Stimulated activated CD8-positive, alpha-beta memory T cell treated with anti-CD3 and anti-CD28 coated beads, Interleukin-4, amount 100 ng/mL, for 24 hours (primary cell): ENCODE data around the gene APOA1.
"Not testable (repeated sequence)": the region's sequence is repeated elsewhere in the genome, so short reads cannot be mapped to it uniquely, and the experiment has no call there.

Source experiments
- DNase-seq: peaks from one replicate; pipeline ENCODE4 v3.0.0-alpha.2; 2020; ENCODE audit warnings: low read depth

The APOA1 gene

DNA sequence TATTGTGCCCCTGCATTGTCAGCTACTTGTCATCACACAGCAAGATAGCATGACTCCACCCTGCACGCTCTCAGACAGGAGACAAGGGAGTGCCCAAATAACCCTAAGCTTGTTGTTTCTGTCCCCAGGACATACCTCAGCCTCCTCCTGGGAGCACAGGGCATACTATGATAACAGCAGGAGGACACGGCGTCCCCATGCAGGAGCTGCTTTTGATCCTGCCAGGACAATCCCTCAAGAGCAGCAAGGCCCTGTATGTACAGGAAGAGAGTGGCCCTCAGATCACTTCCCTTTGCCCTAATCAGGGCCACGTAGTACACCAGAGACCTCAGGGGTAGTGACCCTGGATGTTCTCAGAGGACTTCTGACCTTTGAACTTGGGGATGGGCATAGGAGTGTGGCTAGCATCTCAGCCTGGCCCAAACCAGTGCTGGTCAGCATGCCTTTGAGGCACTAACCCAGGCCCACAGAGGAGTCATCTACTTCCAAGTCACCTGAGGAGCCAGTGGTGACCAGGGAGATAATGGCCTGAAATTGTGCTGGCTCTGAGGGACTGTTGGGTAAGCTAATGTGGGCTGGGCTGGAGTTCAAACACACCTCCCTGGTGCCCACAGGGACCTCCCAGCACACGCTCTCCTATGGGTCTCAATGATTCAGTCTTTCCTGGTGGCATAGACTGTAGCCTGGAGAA lies 23.5 kb downstream of the APOA1 start:
- no peak for DNase-seq

DNA sequence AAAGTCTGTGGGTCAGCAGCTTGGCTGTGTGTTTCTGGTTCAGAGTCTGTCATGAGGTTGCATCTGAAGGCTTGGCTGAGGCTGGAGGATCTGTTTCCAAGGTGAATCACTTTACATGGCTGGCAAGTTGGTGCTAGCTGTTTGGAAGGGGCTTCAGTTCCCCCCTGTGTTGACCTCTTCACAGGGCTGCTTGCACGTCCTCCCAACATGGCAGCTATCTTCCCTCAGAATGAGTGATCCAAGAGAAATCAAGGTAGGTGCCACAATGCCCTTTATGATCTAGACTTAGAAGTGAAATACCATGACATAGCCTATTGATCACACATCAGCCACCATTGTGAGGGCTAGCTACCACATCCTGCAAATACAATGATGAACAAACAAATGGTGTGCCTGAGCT lies 24.3 kb downstream of the APOA1 start:
- no peak for DNase-seq

DNA sequence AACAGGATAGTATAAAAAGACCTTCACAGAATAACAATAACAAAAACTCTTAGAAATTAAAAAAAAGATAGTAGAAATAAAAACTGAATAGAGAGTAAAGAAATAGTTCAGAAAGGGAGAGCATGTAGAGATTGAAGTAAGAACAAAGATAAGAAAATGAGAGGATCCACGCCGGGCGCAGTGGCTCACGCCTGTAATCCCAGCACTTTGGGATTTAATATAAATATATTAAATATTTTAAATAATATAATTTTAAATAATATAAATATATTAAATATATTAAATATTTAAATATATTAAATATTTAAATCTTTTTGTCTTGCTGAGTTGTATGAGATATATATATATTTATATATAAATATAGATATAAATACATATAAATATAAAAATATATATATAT lies 25.3 kb downstream of the APOA1 start:
- no peak for DNase-seq

DNA sequence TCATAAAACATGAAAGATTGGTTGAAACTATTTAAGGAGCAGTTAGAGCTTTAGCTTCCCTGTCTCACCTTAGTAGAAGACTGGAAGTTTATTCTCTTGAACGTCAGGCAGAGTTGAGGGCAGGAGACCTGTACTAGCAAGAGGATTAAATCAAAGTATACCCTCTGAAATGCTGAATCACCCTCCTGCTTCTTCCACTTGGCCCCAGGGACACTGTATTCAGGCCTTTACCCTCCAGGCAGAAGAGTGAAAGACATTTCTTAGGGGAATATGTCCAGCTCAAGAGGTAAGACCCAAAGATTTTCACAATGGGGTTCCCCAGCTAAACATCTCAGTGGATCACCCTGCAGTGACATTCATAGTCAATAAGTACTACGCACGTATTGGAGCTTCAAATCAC lies 26.2 kb downstream of the APOA1 start:
- DNase-seq, result no peak

DNA sequence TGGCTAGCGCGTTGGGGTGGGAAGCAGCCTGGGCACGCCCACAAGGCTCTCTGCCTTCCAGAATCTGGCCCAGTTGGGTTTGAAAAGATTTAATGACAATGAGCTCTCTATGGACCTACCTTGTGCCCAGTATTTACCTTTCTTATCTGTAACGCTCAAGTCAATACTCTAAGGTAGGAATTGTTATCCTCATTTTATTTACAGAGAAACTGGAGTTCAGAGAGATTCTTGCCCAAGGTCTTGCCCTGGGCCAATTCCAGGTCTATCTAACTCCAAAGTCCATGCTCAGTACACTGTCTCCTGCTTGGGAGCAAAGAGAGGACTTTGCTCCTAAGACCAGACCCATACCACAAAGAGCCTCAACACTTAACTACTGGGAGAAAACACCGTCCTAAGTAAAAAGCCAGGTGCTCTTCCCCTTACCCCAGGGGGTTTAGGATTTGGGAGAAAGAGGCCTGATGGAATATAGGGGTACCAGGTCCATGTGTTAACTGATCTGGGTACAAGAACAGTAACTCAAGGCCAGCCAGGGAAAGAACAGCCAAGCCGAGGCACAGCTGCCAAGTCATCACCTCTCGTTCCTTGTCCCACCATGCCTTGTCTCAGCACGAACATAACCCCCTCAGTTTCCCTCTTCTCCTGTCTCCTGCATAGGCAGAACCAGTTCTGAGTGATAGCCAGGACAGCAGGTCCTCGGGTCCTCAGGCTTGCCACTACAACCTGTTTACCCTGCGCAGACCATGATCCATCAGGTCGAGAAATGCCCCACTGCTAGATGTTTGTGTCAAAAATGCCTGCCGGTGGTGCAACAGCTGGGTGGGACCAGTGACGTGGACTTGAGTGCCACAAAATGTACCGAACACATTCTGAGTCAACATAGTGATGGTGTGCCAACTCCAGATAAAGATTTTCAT lies 28.9 kb downstream of the APOA1 start:
- DNase-seq, result no peak

DNA sequence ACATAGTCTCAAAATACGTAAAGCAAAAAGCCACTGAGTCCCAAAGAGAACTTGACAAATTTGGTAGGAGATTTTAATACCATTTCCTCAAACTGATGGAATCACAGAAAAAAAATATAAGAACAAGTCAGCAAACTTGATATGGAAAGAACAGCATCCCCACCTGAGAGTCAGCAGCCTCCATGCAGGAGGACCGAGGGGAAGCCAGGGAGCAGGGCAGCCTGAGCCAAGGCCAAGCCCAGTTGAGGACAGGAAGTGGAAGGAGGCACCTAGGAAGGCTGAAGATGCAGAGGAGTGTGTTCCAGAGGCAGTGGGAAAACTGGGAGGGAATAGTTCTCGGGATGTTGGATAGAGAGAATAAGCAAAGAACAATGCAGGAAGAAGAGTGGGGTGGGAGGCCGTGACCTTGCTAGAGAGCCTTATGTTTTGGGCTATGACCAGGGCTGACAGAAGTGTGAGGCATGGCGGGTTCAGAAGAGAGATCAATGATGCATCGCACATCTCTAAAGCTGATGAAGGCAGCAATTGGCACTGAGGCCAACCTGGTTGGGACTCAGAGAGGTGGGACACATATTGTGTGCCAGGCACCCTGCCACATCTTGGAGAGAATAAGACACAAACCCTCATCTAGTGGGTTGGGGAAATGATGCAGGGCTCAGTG lies 29.7 kb downstream of the APOA1 start:
- no peak for DNase-seq

DNA sequence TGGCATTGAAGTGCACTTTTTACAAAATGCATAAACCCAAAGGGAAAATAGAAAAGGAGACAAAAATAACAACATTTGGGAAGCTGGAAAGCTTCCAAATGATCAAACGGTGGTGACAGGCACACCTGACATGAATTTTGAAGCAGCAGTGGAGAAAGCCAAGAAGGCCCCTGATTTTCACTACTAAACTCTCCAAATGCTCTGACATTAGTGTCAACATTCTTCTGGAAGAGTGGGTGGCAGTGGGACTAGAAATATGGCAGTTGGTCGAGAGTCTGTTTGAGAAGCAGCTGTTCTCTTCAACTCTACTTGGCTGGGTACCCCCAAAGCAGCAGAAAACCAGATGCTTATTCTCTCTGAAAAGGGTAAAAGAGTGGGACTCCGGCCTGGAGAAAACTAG lies 33.4 kb downstream of the APOA1 start:
- no peak for DNase-seq

DNA sequence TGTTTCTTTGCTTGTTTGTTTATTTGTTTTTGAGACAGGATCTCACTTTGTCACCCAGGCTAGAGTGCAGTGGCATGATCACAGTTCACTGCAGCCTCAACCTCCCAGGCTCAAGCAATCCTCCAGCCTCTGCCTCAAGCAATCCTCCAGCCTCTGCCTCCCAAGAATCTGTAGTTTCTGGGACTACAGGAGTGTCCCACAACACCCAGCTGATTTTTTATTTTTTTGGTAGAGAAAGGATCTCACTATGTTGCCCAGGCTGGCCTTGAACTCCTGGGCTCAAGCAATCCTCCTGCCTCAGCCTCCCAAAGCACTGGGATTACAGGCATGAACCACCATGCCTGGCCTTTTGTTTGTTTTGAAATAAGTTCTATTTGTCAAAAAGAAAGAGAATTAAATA lies 35.8 kb downstream of the APOA1 start:
- DNase-seq, result not testable (repeated sequence)

DNA sequence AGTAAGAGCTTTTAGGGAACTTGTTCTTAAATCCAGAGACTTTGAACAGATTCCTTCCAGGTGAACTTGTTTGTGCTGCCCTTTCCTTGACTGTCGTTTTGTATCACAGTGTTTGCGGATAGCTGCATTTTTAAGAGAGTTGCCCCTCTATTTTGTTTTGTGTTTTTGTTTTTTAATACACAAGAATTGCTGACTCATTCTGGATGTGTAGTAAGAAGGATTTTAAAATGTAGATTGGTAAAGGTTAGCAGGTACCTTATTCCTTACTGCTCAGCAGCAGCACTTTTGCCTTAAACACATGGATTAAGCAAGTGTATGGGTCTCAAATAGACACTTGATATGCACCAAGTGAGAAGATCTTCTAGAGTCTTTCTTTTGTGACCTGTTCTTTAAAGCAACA lies 36.8 kb downstream of the APOA1 start:
- DNase-seq, result no peak

DNA sequence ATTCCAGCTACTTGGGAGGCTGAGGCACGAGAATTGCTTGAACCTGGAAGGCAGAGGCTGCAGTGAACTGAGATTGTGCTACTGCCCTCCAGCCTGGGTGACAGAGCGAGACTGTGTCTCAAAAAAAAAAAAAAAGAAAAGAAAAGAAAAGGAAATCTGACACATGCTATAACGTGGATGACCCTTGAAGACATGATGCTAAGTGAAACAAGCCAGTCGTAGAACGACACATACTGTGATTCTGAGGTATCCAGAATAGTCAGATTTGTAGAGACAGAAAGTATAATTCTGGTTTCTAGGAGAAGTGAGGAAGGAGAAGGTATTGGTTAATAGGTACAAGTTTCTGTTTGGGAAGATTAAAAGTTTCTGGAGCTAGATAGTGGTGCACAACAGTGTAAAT lies 39.1 kb downstream of the APOA1 start:
- no peak for DNase-seq

DNA sequence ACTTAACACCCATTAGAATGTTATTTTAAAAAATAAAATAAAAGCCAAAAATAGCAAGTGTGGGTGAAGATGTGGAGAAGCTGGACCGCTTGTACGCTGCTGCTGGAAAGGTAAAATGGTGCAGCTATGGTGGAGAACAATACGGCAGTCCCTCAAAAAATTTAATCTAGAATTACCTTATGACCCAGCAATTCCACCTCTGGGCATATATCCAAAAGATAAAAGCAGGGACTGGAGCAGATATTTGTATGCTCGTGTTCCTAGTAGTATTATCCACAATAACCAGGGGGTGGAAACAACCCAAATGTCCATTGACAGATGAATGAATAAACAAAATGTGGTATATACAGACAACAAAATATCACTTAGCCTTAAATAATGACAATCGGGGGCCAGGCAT lies 39.6 kb downstream of the APOA1 start:
- no peak for DNase-seq

DNA sequence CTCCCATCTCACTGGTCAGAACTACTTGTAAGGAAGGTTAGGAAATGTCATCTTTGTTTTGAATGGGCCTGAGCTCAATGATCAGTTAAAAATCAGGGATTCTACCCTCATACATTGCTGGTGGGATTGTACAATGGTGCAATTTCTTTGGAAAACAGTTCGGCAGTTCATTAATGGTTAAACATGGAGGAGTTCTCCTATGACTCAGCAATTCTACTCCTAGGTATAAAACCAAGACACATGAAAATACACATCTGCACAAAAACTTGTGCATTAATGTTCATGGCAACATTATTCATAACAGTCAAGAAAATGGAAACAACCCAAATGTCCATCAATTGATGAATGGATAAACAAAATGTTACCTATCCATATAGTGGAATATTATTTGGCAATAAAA lies 40.9 kb downstream of the APOA1 start:
- no peak for DNase-seq

DNA sequence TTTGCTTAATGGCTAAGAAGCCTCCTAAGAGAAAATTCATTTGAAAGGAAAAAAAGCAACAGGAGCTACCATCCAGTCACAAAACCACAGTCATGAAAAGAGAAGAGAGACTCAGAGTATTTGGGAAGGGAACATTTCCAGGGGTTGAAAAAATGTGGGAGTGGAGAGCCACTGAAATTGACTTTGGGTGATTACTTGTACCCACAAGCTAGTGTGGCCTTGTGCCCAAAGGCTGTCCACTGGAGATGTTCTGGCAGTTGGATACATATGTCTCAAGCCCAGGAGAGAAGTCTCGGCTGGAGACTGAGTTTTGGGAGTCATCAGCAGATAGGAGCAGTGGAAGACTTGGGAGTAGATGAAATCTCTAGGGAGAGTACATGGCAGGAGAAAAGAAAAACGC lies 42.6 kb downstream of the APOA1 start:
- DNase-seq, result no peak

DNA sequence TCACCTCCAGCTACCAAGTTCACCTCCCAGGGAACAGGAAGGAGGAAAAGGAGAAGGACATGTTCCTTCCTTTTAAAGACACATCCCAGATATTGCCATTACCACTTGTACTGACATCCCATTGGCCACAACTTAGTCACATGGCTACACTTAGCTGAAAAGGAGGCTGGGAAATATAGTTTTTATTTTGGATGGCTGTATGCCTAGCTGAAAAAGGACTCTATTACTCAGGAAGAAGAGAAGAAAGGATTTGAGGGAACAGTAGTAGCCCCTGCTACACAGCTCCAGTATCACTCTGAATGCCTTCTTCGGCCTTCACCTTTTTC lies 43.7 kb downstream of the APOA1 start:
- no peak for DNase-seq

DNA sequence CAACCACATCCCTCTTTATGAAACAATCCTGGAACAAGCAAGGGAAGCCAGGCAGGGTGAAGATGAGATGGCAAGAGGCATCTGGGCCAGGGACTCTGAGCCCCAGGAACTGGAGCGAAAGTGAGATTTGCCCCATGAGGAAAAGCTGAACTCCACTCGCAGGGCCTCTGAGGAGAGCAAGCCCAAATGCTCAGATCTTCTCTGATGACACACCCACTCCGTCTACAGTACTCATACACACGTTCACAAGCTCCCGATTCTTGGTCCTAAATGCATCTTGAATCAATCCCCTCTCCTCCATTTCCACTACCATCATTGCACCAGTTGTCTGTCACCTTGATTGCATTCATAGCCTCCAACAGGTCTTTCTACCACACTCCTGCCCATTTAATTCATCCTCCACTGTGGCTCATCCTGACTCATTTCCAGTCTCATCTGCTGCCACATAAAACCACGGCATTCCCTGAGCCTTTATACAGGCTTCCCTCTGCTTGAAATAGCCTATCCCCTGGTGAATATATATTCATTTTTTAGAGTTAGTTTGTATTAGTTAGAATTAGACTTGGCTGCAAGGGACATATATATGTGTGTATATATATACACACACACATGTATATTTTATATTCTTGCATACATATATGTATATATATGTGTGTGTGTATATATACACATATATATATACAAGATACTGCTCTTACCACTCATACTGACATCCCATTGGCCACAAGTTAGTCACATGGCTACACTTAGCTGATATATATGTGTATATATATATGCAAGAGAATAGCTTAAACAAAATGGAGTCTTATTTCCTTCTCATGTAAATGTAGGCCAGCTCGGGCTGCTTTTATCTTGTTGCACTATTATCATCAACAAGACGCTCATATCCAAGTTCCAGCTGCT lies 44.3 kb downstream of the APOA1 start:
- no peak for DNase-seq

DNA sequence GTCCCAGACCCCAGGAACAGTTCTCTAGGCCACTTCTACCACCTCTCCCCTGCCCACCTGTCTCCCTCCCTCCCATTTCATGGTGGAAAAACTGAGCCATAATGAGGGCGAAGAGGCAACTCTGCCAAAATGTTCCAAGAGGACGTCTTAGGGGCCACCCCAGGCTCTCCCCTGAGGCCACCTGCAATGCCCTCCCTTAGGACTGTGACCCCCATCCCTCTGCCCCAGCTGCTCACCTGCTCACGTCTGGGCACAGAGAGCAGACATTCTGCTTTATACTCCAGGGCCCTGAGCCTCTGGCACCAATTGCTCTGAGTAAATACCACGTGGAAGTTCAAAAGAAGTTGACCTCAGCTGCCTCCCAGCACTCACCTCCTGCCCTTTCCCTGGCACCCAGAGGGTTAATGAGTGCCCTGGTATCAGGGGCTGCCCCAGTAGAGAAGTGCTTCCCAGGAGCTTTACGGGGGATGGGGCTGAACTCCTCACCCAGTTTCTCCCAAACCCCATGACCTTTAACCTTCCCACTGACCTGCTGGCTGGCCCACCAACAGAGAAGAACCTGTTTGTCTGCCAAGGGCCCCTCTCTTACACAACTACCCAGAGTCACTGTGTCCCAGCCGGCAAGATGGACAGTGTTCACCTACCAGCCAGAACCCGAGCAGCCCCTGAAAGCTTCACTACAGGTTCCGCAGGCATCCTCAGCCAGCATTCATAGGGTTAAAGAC lies 45.1 kb downstream of the APOA1 start:
- DNase-seq, result no peak

DNA sequence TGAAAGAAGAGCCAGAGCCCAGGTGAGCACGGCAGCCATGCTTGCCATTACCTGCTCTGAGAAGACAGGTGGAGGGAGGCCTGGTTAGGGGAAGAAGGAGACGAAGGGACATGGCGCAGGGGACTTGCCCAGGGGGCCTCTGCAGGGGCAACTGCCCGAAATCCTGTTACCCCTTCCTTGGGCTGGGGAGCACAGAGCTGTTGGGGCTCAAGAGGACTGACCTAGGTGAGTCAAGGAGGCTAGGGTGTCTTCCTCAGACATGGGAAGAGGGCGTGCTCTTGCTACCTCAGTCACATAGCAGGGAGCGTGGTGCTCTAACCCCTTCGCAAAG lies 45.6 kb downstream of the APOA1 start, which contains the start of gene APOA5:
APOA5 (minus strand) TSS at position 67 of the 331 bp plus-strand sequence; CDS start at position 48, 19 bp downstream.
- DNase-seq, result no peak

DNA sequence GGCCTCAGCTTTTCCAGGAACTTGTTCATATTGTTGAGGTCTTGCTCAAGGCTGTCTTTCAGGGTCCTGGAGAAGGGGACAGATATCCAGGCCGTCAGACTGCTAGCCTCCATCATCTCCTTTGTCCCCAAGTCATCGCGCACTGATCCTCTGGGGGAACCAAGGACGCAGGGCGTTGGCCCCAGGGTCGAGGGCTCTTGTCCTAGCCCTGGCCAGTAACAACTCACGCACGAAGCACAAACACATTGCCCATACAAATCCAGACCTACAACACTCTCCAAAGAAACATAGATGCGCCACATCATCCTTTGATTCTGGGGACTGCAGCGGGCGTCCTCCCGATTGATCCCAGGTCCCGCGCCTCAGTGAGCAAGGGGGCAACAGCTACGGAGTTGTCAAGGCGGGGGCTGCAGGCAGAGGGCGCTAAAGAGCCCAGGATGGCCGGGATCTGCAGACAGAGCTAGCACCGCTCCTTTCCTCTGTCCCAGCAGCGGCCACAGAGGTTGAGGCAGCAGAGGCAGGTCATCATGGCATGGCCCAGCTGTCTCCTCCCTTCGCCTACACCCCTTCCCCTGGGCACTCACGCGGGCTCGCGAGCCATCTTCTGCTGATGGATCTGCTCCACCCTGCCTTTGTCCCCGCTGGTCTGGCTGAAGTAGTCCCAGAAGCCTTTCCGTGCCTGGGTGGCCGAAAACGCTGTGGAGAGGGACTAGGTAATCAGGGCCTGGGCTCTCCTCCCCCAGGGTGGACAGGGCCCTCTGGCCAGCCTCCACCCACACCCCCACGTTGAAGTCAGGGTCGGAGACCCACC lies 46.2 kb downstream of the APOA1 start:
- peak; percentile 76 for DNase-seq

DNA sequence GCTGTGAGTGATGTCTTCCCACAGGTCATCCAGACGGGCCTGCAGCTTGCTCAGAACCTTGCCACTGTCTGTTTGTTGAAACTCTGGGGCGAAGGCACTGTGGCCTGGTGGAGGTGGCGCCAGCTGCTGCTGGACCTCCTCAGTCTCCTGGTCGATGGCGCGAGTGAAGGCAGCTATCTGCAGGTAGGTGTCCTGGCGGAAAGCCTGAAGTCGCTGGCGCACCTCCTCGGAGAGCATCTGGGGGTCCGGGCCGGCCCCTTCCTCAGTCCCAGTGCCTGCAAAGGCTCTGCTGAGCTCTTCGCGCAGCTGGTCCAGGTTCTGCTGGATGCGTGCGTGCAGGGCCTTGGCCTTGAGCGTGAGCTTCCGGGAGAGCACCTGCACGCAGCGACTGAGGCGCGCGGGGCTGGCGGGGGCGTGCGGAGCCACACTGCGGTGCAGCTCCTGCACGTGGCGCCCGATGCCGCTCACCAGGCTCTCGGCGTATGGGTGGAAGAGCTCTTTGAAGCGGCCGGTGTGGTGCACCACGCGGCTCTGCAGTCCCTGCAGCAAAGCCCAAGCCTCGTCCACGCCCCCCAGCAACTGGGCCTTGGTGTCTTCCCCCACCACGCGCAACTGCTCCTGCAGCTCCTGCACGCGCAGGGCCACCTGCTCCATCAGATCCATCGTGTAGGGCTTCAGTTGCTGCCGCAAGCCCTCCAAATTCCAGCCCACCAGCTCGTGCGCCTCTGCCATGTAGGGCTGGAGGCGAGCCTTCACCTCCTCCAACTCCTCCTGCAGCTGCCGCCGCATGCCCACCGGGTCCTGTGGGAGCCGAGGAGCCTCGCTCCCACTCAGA lies 47.0 kb downstream of the APOA1 start:
- DNase-seq, result no peak

DNA sequence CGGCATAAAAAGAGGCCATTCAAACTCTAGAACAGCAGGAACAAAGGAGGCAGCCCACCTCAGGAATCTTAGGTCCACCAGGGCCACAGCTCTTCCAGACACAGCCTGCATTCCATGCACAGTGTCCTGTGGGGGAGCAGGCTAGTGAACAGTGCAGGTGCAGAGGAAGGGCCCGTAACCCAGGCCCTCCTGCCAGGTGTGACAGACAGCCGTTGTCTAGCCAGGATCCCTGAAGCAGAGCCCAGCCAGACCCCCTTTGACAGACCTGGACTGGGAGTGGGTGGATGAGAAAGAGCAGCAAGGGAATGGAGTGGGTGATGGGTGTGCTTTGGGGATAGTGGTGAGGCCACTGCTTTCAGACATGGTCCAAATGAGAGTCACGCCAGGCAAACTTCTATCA lies 48.4 kb downstream of the APOA1 start:
- no peak for DNase-seq
